Gastrocnemius medialis (tissue), 4 donors: ENCODE measurements around the gene INF2. TPM values are rescaled to one million over a fixed set of nuclear protein-coding genes. Genes with fewer than 3 reads are reported as not detected.
"Not testable (repeated sequence)": the region's sequence is repeated elsewhere in the genome, so short reads cannot be mapped to it uniquely, and the experiment has no call there.

ENCODE experiments used
- ATAC-seq, 2 donors: fragments of 150-250 bp; one replicate each; pipeline ENCODE4 v1.9.1; 2016
- DNase-seq, 2 donors: peaks; one replicate each; pipeline ENCODE4 v3.0.0-alpha.2; 2019
- H3K27ac ChIP-seq, 4 donors: fragments of 200-600 bp; sonication (generic); 1 replicate in 1 of 4; 2 replicates in 3 of 4; pipeline ENCODE4 v1.5.1; 2016 to 2018; ENCODE audit warnings: mild to moderate bottlenecking in 2 of 4, moderate library complexity in 1 of 4
- H3K27me3 ChIP-seq, 3 donors: fragments of 200-600 bp; sonication (generic) in 2 of 3; 1 replicate in 1 of 3; 2 replicates in 2 of 3; pipeline versions ENCODE4 v1.5.1 to v1.6.0; 2016 to 2019; ENCODE audit warnings: mild to moderate bottlenecking in 1 of 3, moderate library complexity in 1 of 3
- H3K36me3 ChIP-seq, 2 donors: fragments of 200-600 bp; sonication (generic) in 1 of 2; one replicate each; pipeline ENCODE4 v1.5.1; 2017 to 2018
- H3K4me1 ChIP-seq, 2 donors: fragments of 200-600 bp; sonication (generic) in 1 of 2; one replicate each; pipeline ENCODE4 v1.5.1; 2016 to 2017; ENCODE audit warnings: mild to moderate bottlenecking in 2 of 2
- H3K4me3 ChIP-seq, 4 donors: fragments of 200-600 bp; sonication (generic) in 3 of 4; 1 replicate in 1 of 4; 2 replicates in 3 of 4; pipeline ENCODE4 v1.5.1; 2016 to 2019; ENCODE audit warnings: mild to moderate bottlenecking in 2 of 4
- H3K9me3 ChIP-seq, 3 donors: fragments of 200-600 bp; sonication (generic) in 2 of 3; 1 replicate in 1 of 3; 2 replicates in 2 of 3; pipeline ENCODE4 v1.5.1; 2016 to 2019
- CTCF ChIP-seq, 5 experiments: fragments of 450-650 bp in 3 of 5; fragments of 200-600 bp in 2 of 5; sonication (generic) in 2 of 5; IDR thresholded peaks in 4 of 5; conservative IDR thresholded peaks in 1 of 5; 1 replicate in 4 of 5; 2 replicates in 1 of 5; pipeline ENCODE4 v1.5.1; 2016 to 2019; ENCODE audit warnings: antibody characterized with exemption in 5 of 5, mild to moderate bottlenecking in 3 of 5, moderate library complexity in 3 of 5
- POLR2A ChIP-seq, 2 donors: fragments of 450-650 bp; IDR thresholded peaks; one replicate each; pipeline ENCODE4 v1.6.1; 2017; ENCODE audit warnings: antibody characterized with exemption in 2 of 2, mild to moderate bottlenecking in 2 of 2, moderate library complexity in 2 of 2
- in situ Hi-C, 4 donors: fragments of 200-750 bp; cut with MboI; loops; one replicate each; pipeline versions ENCODE4 v1.15.0 to v1.8.0; 2017; ENCODE audit warnings: low sequenced_read_pairs in 4 of 4
- intact Hi-C: fragments of 100-400 bp; cut with DNase I; formaldehyde crosslinking; loops from one replicate; pipeline ENCODE4 v1.15.1; 2023; ENCODE audit warnings: low total_unique reads
- total RNA-seq, 4 donors: library from RNA; depleted of rRNA; stranded (reverse); fragments of >200 nt; gene quantifications; one replicate each; pipeline versions ENCODE4 v1.1.0 to v1.2.3, GENCODE V29; 2016

INF2 gene
- total RNA-seq, 4 donors from 2014 or later: 11.6 to 34.6 (median 19.7) TPM

GRCh38 chr14:104666981-104667380 is 22.4 kb upstream of the INF2 start:
- in situ Hi-C loops: no loop called here
- intact Hi-C loops: no loop called here
- peaks cover 0 to 3% (median 0%) of the 10 kb centered on the region in 3 donors for H3K27me3 ChIP-seq
- H3K36me3 ChIP-seq: no peaks in the 10 kb centered on the region
- no peaks in the 10 kb centered on the region for H3K9me3 ChIP-seq
- no peak overlapping the region for H3K4me3 ChIP-seq
- H3K4me1 ChIP-seq: peaks cover 0 to 4% of the 10 kb centered on the region in 2 donors
- no peak overlapping the region for H3K27ac ChIP-seq
- ATAC-seq (no peak), DNase-seq (no peak)
- TF ChIP-seq POLR2A (IDR thresholded peaks at IDR 0.05): no peak
- TF ChIP-seq CTCF (IDR thresholded peaks at IDR 0.05 in 4 of 5, conservative IDR thresholded peaks at IDR 0.05 in 1 of 5): no peak

- DNase-seq: no peak
- Histone ChIP-seq H3K9me3 (no peaks in the 10 kb centered on the region), H3K36me3 (no peaks in the 10 kb centered on the region), H3K4me1 (peaks cover 0 to 4% of the 10 kb centered on the region in 2 donors), H3K27ac (no peak overlapping the region), H3K27me3 (peaks cover 0 to 3% (median 0%) of the 10 kb centered on the region in 3 donors), H3K4me3 (no peak overlapping the region)
- in situ Hi-C loops: no loop called here
- no peak for ATAC-seq
- intact Hi-C loops: no loop called here
- TF ChIP-seq CTCF (IDR thresholded peaks at IDR 0.05 in 4 of 5, conservative IDR thresholded peaks at IDR 0.05 in 1 of 5) (no peak), POLR2A (IDR thresholded peaks at IDR 0.05) (no peak)
Measured at GRCh38 chr14:104669697-104670096, 19.7 kb upstream of the INF2 start.

- H3K4me1 ChIP-seq, H3K36me3 ChIP-seq, ATAC-seq, H3K9me3 ChIP-seq, in situ Hi-C loops, DNase-seq, H3K27me3 ChIP-seq, intact Hi-C loops, H3K4me3 ChIP-seq, H3K27ac ChIP-seq: not testable (repeated sequence)
Measured at GRCh38 chr14:104671330-104671977, 18.0 kb upstream of the INF2 start.

GRCh38 chr14:104672119-104672518 is 17.3 kb upstream of the INF2 start:
- H3K4me3 ChIP-seq, in situ Hi-C loops, H3K36me3 ChIP-seq, H3K27me3 ChIP-seq, intact Hi-C loops, ATAC-seq, H3K4me1 ChIP-seq, DNase-seq, H3K9me3 ChIP-seq, H3K27ac ChIP-seq: not testable (repeated sequence)

GRCh38 chr14:104673481-104673880 is 15.9 kb upstream of the INF2 start:
- peaks cover 10 to 14% of the 10 kb centered on the region in 2 donors for H3K4me1 ChIP-seq
- H3K4me3 ChIP-seq: no peak overlapping the region
- DNase-seq: no peak
- intact Hi-C loops (no loop called here), in situ Hi-C loops (no loop called here)
- H3K27ac ChIP-seq: no peak overlapping the region
- no peak for ATAC-seq
- no peaks in the 10 kb centered on the region for H3K9me3 ChIP-seq
- TF ChIP-seq POLR2A (IDR thresholded peaks at IDR 0.05): no peak
- TF ChIP-seq CTCF (IDR thresholded peaks at IDR 0.05 in 4 of 5, conservative IDR thresholded peaks at IDR 0.05 in 1 of 5): no peak
- peaks cover 0 to 3% (median 0%) of the 10 kb centered on the region in 3 donors for H3K27me3 ChIP-seq
- no peaks in the 10 kb centered on the region for H3K36me3 ChIP-seq

- ATAC-seq (no peak), DNase-seq (no peak)
- intact Hi-C loops (no loop called here), in situ Hi-C loops (no loop called here)
- H3K36me3 ChIP-seq: no peaks in the 10 kb centered on the region
- peaks cover 13 to 20% of the 10 kb centered on the region in 2 donors for H3K4me1 ChIP-seq
- H3K27me3 ChIP-seq: peaks cover 0 to 2% (median 0%) of the 10 kb centered on the region in 3 donors
- H3K4me3 ChIP-seq: no peak overlapping the region
- no peak for TF ChIP-seq CTCF (IDR thresholded peaks at IDR 0.05 in 4 of 5, conservative IDR thresholded peaks at IDR 0.05 in 1 of 5)
- H3K9me3 ChIP-seq: no peaks in the 10 kb centered on the region
- no peak overlapping the region for H3K27ac ChIP-seq
Measured at GRCh38 chr14:104675447-104675846, 14.0 kb upstream of the INF2 start.
